GM21737 (cell line): Measurements from ENCODE around the gene GOT1.
A peak's percentile ranks its signal among the peaks of the same experiment; 100 is the strongest.

Source experiments
- ATAC-seq: cut with Tn5 transposase; IDR thresholded peaks from one replicate; pipeline ENCODE4 v1.9.1; 2021; ENCODE audit warnings: mild to moderate bottlenecking, moderate library complexity; ENCODE audit not compliant: unreplicated experiment

Gene GOT1

DNA sequence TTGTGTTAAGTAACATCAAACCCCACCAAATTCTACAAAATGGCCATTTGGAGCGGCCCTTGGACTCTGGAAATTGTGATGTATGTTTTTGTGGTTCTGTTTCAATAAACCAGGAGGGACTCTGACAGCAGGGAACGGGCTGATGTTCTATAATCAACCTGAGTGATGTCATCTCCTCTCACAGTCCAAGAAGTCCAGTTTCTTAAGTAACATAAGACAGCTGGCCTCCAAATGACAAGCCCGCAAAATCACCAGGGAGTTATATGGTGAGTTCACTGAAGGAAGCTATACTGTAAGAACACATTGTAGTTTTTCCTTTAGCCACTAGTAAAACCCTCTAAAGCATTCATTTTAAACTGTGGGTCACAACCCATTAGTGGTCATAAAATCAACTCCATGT, 34.0 kb downstream of the GOT1 start:
- ATAC-seq, result no peak

DNA sequence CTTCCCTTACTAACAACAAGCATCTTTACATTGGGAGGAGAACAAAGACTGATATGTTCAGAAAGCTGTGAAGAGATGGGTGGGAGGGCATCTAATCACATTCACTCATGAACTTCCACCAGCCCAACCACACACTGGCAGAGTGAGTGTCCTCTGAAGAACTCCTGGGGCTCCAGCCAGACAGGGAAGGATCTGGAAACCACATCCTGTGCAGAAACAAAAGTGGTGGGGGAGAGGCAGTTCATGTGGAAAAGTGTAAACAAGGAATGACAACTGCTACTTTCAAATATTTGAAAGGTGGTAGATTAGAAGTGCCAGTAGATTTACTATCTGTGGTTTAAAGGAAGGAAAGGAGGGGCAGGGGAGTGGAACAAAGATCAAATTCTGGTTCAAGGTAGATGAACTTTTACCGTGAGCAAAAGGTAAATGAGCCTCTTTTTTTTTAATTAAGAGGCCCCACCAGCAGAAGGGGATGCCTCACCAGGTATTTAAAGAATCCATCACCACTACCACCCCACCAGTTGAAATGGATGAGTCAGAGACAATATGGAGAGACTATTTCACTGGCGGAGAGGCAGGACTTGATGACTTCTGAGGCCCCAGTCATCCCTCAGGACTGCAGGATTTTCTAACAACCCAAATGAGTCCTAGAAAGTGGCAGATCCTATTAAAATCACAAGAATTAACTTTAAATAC, 34.5 kb downstream of the GOT1 start:
- ATAC-seq, result no peak

DNA sequence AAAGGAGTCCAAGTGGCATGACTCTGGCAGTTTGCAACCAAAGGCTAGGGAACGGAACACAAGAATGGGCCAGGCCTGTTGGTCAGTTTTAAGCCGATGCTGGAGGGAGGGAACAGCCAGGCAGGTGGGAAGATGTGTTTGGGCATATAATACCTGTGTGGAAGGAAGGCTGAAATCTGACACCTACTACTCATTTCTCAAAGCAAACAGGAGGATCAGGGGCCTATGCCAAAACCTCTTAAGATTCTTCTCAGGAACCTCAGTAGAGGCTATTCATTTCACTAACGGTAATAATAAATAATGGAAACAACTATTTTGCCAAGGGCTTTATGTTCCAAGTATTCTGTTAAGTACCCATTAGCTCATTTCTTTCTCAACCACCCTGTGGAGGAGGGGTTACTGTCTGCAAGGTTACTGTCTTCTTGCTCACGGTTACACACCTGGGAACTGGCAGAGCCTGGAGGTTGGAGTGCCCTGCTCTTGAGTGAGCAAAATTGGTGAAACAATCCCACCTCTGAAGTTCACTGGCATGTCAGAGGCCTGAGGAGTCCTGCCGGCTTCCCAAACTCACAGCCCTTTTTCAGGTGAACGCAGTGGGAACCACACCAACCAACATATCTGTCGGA, 35.5 kb downstream of the GOT1 start:
- no peak for ATAC-seq

DNA sequence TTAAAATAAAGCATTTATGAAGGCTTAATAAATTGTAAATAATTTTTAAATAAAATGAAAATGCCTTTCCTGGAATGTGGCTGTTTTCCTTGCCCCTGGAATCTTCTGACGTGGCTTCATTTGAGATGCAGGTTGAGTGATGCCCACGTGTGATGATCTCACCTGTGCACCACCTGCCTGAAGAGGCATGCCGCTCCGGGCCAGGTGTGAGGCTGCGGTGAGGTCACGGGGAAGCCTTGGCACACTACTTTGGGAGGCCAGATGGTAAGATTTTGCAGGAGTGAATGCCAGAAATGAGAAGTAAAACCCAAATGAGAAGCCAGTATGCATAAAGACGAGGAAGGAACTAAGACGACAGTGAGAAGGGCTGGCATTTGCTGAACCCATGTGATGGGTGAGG, 36.2 kb downstream of the GOT1 start:
- ATAC-seq, result no peak

DNA sequence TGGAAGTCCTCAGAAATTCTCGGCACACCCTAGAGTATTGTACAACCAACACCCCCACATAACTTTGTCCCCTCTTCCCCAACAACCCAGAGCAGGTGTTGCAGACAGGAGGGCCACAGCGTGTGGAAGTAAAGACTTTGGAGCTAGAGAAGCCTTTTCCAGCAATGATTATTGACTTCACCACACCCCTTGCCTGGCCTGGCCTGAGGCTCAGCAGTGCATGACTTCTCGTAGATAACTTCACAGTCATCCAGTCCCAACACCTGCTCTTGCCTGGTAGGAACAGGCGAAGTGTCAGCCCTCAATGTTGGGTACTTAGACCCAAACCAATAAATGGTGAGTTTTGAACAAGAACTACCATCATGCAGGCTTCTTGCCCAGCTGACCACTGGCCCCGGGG, 36.7 kb downstream of the GOT1 start:
- ATAC-seq, result no peak

DNA sequence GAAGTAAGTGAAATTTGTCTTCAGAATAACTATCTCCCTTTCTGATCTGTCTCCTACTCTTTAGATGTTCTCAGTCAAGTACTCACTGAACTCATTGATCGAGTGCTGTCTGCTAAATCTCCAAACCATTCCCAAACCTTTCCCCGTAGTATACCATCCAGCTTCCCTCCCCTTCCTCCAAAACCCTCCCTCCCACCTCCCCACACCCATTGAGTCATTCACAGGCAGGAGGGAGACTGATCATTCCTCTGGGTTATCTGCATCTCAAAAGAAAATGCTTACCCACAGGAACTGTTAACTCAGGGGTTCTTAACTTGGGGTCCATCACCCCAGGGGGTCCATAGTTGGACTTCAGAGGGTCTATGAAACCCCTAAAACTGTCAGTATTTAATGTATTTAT, 37.4 kb downstream of the GOT1 start:
- ATAC-seq, result no peak

DNA sequence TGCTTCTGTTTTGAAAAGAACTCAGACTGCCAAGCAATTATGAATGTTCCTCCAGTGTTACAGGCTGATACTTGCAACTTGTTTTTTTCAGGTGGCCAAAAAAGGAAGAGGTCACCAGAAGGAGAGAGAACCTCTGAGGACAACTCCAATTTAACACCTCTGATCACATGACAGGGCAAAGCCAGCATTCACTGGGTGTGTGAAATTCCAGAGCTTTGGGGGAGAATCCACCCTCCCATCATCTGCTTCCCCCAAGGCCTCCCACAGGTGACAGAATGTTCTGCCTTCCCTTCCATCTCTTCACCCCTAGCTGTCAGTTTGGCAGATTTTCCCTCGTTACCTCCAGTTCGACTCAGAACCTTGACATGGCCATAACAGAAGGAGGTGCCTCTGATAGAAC, 39.1 kb downstream of the GOT1 start:
- ATAC-seq, result no peak

DNA sequence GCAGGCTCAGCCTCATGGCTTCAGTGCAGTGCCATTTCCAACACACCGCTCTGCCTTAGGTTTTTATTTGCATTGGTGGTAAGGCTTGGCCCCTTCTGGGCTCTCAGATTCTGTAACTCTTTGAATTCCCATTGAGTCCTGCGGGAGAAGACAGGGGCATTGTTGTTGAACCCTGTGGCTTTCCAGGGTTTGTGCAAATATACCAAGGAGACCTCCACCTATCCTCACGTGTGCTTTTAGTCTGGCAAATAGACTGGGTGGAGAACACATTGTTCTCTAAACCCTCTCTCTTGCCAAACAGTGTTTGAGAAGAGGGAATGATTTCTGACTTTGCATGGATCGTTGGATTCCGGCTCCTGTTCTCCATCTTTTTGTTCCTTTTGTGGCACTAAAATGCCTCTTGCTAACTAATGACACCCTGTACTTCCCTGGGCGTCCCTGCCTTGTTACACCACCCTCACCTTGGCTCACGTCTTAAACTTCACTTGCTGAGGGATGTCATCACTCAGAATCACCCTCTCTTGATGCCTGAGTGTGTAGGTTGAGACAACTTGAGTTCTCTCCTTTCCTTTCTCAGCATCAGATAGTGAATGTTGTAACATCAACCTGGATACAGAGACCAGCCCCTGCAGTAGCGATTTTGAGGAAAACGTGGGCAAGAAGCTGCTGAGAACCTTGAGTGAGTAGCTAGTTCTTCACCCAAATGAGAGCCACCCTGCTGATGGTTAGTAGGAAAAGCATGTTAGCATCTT, 40.5 kb downstream of the GOT1 start:
- no peak for ATAC-seq

DNA sequence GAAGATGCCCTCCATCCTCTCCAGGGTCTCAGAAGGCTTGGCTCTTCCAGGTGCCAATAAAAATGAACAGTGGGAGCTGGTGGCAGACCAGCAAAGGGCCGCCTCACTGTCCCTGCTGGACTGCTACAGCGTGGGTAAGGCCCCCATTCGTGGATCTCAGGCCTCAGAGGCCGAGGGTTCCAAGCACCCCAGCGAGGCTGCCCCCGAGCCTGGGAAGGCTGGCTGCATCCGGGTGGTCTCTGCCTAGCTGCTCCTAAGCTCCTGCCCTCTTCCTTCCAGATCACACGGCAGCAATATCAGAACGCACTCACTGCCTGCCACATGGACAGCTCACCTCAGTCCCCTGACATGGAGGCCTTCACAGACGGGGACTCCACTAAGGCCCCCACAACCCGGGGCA, 42.9 kb downstream of the GOT1 start:
- no peak for ATAC-seq

DNA sequence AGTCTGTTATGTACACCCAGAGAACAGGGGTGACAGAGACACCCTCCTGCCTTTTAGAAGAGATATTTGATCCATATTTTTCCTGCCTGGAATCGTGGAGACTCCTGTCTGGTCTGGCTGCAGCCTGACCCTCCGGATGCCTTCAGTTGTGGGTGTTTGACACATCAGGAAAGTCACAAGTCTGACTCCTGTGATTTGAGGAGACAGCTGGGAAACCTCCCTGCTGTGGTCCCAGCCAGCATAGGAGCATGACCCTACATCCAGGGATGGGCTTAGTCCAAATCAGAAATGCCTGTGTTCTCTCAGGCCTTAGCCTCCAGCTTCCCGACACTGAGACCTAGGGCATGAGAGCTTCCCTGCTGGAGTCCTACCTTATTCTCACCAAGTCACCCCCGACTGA, 43.4 kb downstream of the GOT1 start:
- no peak for ATAC-seq

DNA sequence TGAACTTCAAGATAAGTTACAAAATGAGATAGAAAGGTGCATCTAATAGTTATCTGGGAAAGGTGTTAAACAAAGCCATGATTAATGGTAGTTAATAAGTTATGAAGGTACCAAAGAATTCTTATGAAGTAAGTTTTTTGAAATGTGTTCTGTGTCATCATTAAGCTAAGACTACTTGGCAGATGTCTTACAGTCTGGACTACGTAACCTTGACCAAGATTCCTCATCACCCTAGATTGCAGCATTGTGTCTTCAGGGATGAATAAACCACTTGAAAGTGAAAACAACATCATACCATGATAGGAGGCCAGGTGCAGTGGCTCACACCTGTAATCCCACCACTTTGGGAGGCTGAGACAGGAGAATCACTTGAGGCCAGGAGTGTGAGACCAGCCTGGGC, 48.2 kb downstream of the GOT1 start:
- no peak for ATAC-seq

DNA sequence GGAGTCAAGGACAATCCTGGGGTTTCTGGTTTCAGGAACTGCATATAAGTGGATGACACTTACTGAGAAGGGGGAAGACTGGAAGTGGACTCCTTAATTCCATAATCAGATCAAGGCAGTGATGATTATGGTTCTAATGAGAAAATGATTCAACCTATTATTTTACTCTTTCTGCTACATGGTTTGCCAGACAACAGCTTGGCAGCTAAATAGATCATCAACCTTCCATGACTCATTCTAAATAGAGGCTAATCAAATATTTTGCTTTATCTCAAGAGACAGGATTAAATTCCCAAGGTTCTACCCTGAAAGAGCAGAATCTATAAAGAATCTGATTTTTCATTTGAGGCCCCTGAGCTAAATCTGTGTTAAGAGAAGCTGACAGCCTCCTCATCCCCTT, 55.0 kb downstream of the GOT1 start:
- ATAC-seq, result no peak

DNA sequence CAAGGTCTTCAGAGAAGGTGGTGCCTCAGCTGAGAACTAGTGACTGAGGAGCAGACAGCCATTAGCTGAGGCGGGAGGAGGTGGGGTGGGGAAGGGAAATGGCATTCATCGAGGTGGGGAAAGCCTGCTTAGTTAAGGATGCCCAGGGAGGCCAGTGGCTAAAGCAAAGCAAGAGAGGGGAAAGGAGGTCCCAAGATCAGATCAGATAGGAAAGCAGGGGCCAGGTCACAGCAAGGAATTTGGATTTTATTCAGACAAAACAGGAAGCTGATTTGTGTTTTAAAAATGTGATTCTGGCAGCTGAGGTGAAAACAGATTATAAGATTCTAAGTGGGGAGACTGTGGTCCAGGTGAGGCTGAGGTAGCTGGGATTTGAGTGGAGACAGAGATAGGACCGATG, 55.5 kb downstream of the GOT1 start:
- ATAC-seq, result no peak

DNA sequence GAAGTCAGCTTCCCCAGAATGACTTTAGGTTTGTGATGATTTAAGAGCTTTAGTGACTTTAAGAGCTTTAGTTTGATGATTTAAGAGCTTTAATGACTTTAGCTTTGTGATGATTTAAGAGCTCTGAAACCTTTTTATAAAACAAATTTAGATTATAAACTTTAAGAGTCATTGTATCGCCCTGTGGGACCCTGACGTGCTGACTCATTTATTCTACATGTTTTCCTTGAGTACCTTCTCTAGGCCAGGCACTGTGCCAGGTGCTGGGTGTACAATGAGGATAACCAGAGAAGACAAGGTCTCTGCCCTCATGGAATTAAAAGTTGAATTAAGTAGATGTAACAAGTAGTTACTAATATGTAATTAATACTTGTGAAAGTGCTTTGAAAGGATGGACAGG, 55.9 kb downstream of the GOT1 start:
- no peak for ATAC-seq

DNA sequence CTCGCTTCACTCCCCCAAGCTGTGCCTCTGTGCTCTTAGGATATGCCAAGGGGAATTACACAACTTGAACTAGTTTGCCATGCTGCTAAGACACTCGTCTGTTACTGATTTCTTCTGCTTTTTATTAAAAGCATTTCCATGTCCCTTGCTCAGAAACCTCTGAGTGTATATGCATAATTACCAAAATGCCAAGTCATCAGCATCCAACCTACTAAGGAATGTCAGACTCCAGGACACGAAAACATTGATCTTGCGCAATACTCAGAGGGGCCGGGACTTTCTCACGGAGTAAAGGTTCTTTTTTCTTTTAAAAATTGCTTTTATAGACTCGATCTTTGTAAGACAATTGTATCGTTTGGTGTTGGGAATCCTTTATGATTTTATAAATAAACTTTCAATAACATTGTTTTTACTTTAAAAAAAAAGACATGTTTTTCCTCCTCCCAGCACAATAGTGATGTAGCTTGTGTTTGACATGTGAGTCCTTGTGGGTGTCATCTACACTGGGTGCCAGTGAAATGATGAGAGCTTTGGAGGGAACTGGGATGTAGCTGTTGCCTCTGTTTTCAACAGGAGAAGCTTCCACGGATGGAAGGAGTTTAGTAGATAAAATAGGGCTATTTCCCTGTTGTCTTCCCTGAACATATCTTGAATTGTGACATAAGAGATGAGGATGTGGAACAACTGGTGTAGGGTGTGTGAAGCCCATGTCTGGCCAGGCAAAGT, 57.7 kb downstream of the GOT1 start:
- no peak for ATAC-seq

DNA sequence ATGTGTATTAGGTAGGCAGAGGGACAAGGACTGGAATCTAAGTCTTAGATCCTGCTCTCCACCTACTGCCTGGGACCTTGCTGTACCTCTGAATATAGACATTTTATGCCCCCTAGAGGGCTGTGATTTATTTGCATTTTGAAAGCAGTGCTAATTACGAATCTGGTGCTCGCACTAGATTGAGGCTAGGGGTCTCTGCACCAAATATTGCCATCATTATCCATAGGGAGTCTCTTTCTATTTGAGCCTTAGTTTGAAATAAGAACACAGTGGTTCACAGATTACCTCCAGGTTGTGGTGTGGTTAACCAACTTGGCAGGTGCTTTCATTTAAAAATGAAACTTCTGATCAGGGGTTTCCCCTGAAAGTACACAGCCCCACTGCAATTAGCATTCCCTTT, 59.4 kb downstream of the GOT1 start:
- peak; percentile 80 for ATAC-seq

DNA sequence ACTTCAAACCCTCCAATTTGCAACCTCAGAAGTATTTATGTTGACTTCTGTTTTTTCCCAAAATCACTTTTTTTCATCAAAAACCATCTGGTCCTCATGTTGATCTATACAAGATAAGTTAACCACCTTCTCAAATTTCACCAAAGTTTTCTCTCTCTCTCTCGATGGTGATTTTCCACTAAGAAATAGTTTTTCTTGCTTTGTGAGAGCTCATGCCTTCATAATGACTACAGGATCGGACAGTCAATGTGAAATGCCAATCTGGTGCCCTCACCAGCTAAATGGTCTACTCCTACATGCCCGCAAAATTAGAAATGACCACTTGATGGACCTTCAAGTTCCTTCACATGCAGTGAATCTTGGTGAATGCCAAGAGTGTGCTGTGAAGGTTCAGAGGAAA, 60.9 kb downstream of the GOT1 start:
- no peak for ATAC-seq

DNA sequence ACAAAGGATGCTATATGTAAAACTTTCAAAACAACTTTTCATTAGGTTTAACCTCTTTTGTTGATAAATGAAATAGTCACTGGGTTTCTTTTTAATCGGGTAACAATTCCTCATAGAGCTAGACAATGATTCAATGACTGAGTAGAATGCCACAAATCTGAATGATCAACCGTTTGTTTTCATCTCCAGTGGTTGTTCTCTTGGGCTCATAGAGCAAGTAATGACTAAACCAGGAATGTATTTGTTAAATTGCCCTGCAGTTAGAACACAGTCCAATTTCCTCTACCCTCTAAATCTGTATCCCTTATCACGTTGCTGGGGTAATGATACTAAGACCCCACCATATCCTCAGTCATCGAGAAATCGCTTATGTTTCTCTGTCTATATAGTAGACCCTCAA, 61.3 kb downstream of the GOT1 start:
- ATAC-seq, result no peak

DNA sequence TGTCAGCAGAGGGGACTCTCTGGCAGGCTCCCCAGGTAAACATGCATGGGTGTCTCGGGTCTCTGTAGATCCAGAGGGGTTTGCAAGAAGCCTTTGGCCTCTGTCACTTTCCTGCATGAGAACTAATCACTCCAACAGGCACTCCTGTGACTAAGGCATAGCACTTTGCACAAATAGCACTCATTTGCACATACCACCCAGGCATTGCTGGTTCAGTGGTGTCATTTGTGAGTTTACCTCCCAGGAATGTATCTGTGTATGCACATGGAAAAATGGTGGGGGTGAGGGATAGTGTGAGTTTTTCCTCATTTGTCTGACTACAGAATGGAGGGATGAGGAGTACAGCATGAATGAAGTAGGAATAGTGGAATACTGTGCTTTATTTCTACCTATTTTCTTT, 61.8 kb downstream of the GOT1 start:
- no peak for ATAC-seq

DNA sequence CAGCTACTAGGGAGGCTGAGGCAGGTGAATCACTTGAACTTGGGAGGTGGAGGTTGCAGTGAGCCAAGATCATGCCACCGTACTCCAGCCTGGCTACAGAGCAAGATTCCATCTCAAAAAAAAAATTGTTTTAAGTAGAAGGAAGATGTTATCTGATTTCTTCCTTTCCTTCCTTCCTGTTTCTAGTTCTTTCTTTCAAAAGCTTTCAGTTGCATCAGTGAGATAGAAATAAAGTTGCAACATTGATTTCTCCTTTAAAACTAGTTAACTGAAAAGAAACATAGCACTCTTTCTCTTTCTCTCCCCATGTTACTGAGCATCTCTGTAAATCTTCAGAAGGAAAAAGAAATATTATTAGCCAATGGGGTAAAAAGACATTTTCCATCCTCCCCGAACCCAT, 63.8 kb downstream of the GOT1 start:
- no peak for ATAC-seq

DNA sequence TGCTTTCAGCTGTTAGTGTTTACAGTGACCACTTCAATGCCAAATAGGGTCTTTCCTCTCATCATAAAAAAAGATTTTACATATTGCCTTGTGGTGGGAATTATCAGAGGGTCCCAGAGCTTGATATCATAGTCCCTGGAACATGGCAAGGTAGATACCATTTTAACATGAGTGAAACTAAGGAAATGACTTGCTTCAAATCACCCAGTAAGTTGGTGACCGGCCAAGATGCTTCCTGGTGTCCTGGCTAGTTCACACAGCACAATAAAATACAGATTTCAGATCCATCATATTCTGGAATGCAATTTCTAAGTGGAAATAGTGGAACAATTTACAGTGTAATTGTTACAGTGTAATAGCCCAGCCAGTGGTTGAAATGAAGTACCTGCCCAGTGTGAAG, 64.7 kb downstream of the GOT1 start:
- ATAC-seq, result no peak

DNA sequence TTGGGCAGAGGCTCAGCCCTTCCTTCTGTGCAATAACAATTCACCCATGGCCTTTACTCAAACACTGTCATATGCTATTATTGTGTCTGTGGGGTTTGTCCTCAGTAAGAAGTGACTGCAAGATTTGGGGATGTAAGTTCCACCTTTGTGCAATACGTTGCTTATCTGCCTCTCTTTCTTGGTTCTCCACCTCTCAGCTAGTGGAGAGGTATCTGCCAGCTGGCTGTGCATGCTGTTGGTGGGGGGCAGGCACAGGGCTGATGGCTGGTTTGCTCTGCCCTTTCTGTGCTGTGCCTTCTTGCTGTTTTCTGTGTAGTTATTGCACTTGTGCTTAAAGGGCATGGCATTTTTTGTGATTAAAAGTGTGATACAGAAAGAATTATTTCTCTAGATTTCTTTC, 65.1 kb downstream of the GOT1 start:
- no peak for ATAC-seq
